ENCODE measurements around the gene BLOC1S5. TPM values are rescaled to one million over a fixed set of nuclear protein-coding genes. Genes with fewer than 3 reads are reported as not detected.

The BLOC1S5 gene
- total and polyA plus RNA-seq, 2 donors from 2014 or later = 20.2 to 27.6 TPM

DNA sequence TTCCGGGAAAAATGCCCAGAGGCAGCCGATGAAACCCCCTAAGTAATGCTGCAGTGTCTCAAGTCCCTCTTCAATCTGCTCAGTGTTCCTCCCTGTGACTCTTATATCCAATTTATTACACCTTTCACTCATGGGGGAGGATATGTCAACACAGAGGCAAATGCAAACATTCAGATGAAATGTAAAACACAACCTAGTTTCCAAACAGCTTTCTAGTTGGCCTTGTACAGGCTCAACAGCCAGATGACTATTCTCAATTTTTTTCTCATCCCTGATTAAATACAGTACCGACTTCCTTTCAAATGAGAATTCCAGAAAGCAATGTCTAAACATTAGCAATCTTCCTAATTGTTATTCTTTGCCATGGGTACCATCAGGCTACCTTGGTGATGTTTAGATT is 65.0 kb downstream of the BLOC1S5 start:
- H3K27ac ChIP-seq (ENCODE audit: low read depth in 2 of 2, low read length in 2 of 2) = no peak overlapping the region
- no peaks in the 10 kb centered on the region for H3K4me1 ChIP-seq (ENCODE audit: control insufficient read depth in 2 of 3, insufficient read depth in 2 of 3, low read depth in 1 of 3, low read length in 3 of 3)
- FAIRE-seq (no peak), DNase-seq (no peak)
- intact Hi-C loops (cut with DNase I) = no loop called here
- no peak overlapping the region for H3K9ac ChIP-seq (ENCODE audit: low read length in 3 of 3)
- H3K9me3 ChIP-seq (ENCODE audit: control insufficient read depth in 2 of 3, insufficient read depth in 1 of 3, low read length in 3 of 3) = no peaks in the 10 kb centered on the region
- TF ChIP-seq, protein P1, sequence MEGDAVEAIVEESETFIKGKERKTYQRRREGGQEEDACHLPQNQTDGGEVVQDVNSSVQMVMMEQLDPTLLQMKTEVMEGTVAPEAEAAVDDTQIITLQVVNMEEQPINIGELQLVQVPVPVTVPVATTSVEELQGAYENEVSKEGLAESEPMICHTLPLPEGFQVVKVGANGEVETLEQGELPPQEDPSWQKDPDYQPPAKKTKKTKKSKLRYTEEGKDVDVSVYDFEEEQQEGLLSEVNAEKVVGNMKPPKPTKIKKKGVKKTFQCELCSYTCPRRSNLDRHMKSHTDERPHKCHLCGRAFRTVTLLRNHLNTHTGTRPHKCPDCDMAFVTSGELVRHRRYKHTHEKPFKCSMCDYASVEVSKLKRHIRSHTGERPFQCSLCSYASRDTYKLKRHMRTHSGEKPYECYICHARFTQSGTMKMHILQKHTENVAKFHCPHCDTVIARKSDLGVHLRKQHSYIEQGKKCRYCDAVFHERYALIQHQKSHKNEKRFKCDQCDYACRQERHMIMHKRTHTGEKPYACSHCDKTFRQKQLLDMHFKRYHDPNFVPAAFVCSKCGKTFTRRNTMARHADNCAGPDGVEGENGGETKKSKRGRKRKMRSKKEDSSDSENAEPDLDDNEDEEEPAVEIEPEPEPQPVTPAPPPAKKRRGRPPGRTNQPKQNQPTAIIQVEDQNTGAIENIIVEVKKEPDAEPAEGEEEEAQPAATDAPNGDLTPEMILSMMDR (IDR thresholded peaks at IDR 0.05; ENCODE audit: borderline replicate concordance, extremely low read depth, insufficient read depth) = no peak
- no peaks in the 10 kb centered on the region for H3K36me3 ChIP-seq (ENCODE audit: control insufficient read depth in 2 of 3, insufficient read depth in 3 of 3, low read length in 3 of 3)
- H3K4me3 ChIP-seq (ENCODE audit: low read length in 3 of 3) = no peak overlapping the region
- H3K27me3 ChIP-seq (ENCODE audit: control insufficient read depth, insufficient read depth, low read length) = no peaks in the 10 kb centered on the region

DNA sequence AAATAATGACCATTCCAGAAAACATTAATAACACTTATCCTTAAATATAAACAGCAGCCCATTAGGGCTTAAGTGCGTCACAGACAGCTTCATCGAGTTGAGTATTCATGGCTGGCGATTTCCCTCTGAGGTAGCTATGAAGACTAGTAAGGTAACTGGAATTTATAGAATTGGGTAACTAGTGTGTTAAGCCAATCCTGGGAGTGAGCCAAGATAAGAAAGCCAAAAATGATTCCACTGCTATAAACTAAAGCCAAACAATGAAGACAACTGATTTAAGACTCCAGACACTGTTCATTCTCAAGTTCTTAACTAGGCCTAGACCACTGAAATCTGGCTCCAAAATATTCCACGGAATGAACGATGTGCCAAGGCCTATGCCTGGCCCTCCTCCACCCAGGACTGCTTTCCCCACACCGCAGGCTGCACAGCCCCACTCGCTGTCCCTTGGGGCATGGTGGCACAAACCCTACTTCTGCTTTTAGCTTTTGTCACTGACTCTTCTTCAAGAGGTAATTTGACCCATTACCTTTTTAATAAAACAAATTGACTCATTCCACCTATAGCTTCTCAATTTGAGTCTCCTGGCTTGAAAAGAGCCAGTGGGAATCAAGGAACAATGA is 66.0 kb downstream of the BLOC1S5 start:
- Histone ChIP-seq H3K4me1 (ENCODE audit: control insufficient read depth in 2 of 3, insufficient read depth in 2 of 3, low read depth in 1 of 3, low read length in 3 of 3) (no peaks in the 10 kb centered on the region), H3K27me3 (ENCODE audit: control insufficient read depth, insufficient read depth, low read length) (no peaks in the 10 kb centered on the region), H3K4me3 (ENCODE audit: low read length in 3 of 3) (no peak overlapping the region), H3K27ac (ENCODE audit: low read depth in 2 of 2, low read length in 2 of 2) (no peak overlapping the region), H3K9ac (ENCODE audit: low read length in 3 of 3) (no peak overlapping the region), H3K36me3 (ENCODE audit: control insufficient read depth in 2 of 3, insufficient read depth in 3 of 3, low read length in 3 of 3) (no peaks in the 10 kb centered on the region), H3K9me3 (ENCODE audit: control insufficient read depth in 2 of 3, insufficient read depth in 1 of 3, low read length in 3 of 3) (no peaks in the 10 kb centered on the region)
- intact Hi-C loops (cut with DNase I) = no loop called here
- DNase-seq = no peak
- no peak for FAIRE-seq
- TF ChIP-seq, protein P1 (IDR thresholded peaks at IDR 0.05; ENCODE audit: borderline replicate concordance, extremely low read depth, insufficient read depth) = no peak

DNA sequence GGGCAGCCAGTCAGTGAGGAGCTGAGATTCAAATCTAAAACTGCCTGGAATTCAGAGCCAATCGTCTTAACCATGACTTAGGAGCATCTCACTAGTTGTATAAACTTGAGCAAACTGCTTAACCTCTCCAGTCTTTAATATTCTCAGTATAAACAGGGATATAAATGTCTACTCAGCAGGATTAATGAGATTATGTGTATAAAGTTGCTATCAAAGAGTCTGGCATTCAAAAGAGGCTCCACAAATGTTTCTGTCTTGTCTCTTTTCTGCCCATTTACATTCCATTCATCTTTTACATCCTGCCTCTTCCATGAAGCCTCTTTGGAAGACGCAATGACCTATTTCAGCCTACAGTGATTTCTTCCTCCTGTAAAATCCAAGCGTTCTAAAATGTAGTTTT is 66.9 kb downstream of the BLOC1S5 start:
- DNase-seq (no peak), FAIRE-seq (no peak)
- Histone ChIP-seq H3K27ac (ENCODE audit: low read depth in 2 of 2, low read length in 2 of 2) (no peak overlapping the region), H3K9me3 (ENCODE audit: control insufficient read depth in 2 of 3, insufficient read depth in 1 of 3, low read length in 3 of 3) (no peaks in the 10 kb centered on the region), H3K4me1 (ENCODE audit: control insufficient read depth in 2 of 3, insufficient read depth in 2 of 3, low read depth in 1 of 3, low read length in 3 of 3) (no peaks in the 10 kb centered on the region), H3K27me3 (ENCODE audit: control insufficient read depth, insufficient read depth, low read length) (no peaks in the 10 kb centered on the region), H3K4me3 (ENCODE audit: low read length in 3 of 3) (no peak overlapping the region), H3K36me3 (ENCODE audit: control insufficient read depth in 2 of 3, insufficient read depth in 3 of 3, low read length in 3 of 3) (no peaks in the 10 kb centered on the region), H3K9ac (ENCODE audit: low read length in 3 of 3) (no peak overlapping the region)
- intact Hi-C loops (cut with DNase I) = no loop called here
- TF ChIP-seq, protein P1 (IDR thresholded peaks at IDR 0.05; ENCODE audit: borderline replicate concordance, extremely low read depth, insufficient read depth) = no peak

All from kidney (tissue), 14 donors.